ENCODE measurements around the gene PACSIN2.

DNA sequence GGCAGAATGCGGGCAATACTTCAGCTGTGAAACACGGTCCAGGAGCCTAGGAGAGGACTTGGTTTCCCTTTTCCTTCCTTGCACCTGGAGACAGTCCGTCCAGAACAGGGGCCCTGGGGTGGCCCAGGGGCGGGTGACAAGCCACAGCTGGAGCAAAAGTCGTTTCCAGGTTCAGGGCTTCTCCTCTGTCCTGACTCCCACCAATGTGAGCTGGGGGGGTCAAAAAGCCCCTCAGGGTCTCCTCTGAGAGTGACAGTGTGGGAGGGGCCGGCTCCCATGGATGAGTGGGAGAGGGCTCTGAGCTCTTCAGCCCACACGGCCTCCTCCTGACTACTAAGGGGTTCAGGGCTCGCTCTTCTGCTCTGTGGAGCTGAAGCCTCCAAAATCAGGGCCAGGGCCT, 137.8 kb downstream of the PACSIN2 start:
- TF ChIP-seq, protein P1, sequence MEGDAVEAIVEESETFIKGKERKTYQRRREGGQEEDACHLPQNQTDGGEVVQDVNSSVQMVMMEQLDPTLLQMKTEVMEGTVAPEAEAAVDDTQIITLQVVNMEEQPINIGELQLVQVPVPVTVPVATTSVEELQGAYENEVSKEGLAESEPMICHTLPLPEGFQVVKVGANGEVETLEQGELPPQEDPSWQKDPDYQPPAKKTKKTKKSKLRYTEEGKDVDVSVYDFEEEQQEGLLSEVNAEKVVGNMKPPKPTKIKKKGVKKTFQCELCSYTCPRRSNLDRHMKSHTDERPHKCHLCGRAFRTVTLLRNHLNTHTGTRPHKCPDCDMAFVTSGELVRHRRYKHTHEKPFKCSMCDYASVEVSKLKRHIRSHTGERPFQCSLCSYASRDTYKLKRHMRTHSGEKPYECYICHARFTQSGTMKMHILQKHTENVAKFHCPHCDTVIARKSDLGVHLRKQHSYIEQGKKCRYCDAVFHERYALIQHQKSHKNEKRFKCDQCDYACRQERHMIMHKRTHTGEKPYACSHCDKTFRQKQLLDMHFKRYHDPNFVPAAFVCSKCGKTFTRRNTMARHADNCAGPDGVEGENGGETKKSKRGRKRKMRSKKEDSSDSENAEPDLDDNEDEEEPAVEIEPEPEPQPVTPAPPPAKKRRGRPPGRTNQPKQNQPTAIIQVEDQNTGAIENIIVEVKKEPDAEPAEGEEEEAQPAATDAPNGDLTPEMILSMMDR (IDR thresholded peaks at IDR 0.05): no peak
- TF ChIP-seq FOXJ3 (CRISPR knock-in tag; IDR thresholded peaks at IDR 0.05; ENCODE audit: borderline replicate concordance): no peak
- no peak for TF ChIP-seq FOXP1 (CRISPR knock-in tag; IDR thresholded peaks at IDR 0.05; ENCODE audit: borderline replicate concordance)
- no peak for TF ChIP-seq CREB1 (CRISPR knock-in tag; IDR thresholded peaks at IDR 0.05)
- TF ChIP-seq NFATC4 (CRISPR knock-in tag; IDR thresholded peaks at IDR 0.05): no peak
- TF ChIP-seq NFYB (CRISPR knock-in tag; conservative IDR thresholded peaks at IDR 0.05; ENCODE audit: low read depth): no peak
- TF ChIP-seq ZNF512 (CRISPR knock-in tag; IDR thresholded peaks at IDR 0.05; ENCODE audit: borderline replicate concordance): no peak
- no peak for TF ChIP-seq ZNF121 (CRISPR knock-in tag; IDR thresholded peaks at IDR 0.05)
